K562 (cell line): ENCODE data around the gene PRKCQ. TPM values are rescaled to one million over a fixed set of nuclear protein-coding genes. Genes with fewer than 3 reads are reported as not detected.
A peak's percentile ranks its signal among the peaks of the same experiment; 100 is the strongest.

Experiments
- ATAC-seq: fragments of 200-7000 bp; cut with Tn5 transposase; 3 replicates; pipeline ENCODE4 v1.9.1; 2020; ENCODE audit warnings: moderate library complexity
- BruUV-seq: library from RNA; stranded (reverse); fragments of 400-500 nt; replicated peaks from 2 replicates; lab custom pipeline; 2021; lab: Mats Ljungman, UMichigan
- CTCF ChIA-PET: fragments of 300-600 bp; formaldehyde crosslinking; extraction: SDS; loops from one replicate; lab custom pipeline; 2021; ENCODE audit warnings: low intra/inter-chr PET ratio; lab: Yijun Ruan, JAX
- POLR2A ChIA-PET: fragments of 300-600, 350-650 bp; sonication (Branson Sonifier 250); formaldehyde crosslinking; extraction: SDS; loops from one replicate; lab custom pipeline; 2021; ENCODE audit warnings: antibody characterized with exemption, inconsistent platforms; lab: Yijun Ruan, JAX
- DNase-seq, 4 experiments: peaks; one replicate each; pipeline versions ENCODE4 v3.0.0 to v3.0.0-alpha.2; 2011 to 2018; ENCODE audit warnings: low spot score in 3 of 4, mixed read lengths in 3 of 4; ENCODE audit errors: extremely low read depth in 1 of 4
- FAIRE-seq: peaks from 2 replicates; lab custom pipeline; 2011; peaks lifted over from hg19 to GRCh38; lab: Jason Lieb, UNC
- H2AFZ ChIP-seq: 2 replicates; pipeline ENCODE4 v1.6.0; 2011; ENCODE audit warnings: low read depth, low read length, control low read depth, inconsistent platforms
- H3K27ac ChIP-seq: fragments of 200-600 bp; 3 replicates; pipeline ENCODE4 v1.8.0; 2011; ENCODE audit warnings: low read depth, mild to moderate bottlenecking, control low read depth, inconsistent platforms, low read length, moderate library complexity, mixed read lengths; ENCODE audit errors: extremely low read depth
- H3K27me3 ChIP-seq, 2 experiments: fragments of 300-600 bp in 1 of 2; 2 replicates in 1 of 2; 3 replicates in 1 of 2; pipeline versions ENCODE4 v1.6.0 to v1.8.0; 2011; ENCODE audit warnings: inconsistent platforms in 2 of 2, low read length in 2 of 2, mild to moderate bottlenecking in 1 of 2, mixed read lengths in 1 of 2, moderate library complexity in 1 of 2; ENCODE audit not compliant: control insufficient read depth in 2 of 2, insufficient read depth in 2 of 2
- H3K36me3 ChIP-seq: fragments of 300-600 bp; 3 replicates; pipeline ENCODE4 v1.8.0; 2011; ENCODE audit warnings: mild to moderate bottlenecking, low read length, inconsistent platforms; ENCODE audit not compliant: control insufficient read depth, insufficient read depth
- H3K4me1 ChIP-seq, 2 experiments: fragments of 200-600 bp in 1 of 2; replicated peaks in 1 of 2; 2 replicates in 1 of 2; 3 replicates in 1 of 2; pipeline versions ENCODE4 v1.5.1 to v1.8.0; 2011; ENCODE audit warnings: inconsistent platforms in 2 of 2, low read length in 2 of 2, mild to moderate bottlenecking in 1 of 2, mixed read lengths in 1 of 2, moderate library complexity in 1 of 2; ENCODE audit not compliant: control insufficient read depth in 2 of 2, insufficient read depth in 2 of 2
- H3K4me2 ChIP-seq: 2 replicates; pipeline ENCODE4 v1.6.1; 2011; ENCODE audit warnings: low read length, control low read depth, inconsistent platforms, mixed read lengths; ENCODE audit not compliant: insufficient read depth
- H3K4me3 ChIP-seq: fragments of 200-600 bp; sonication (generic), shearing (Covaris generic); 2 replicates; pipeline ENCODE4 v1.5.1; 2016; ENCODE audit warnings: control low read depth, inconsistent platforms
- H3K79me2 ChIP-seq: fragments of 200-600 bp; 3 replicates; pipeline ENCODE4 v1.8.0; 2011; ENCODE audit warnings: low read length, inconsistent platforms; ENCODE audit not compliant: control insufficient read depth, insufficient read depth
- H3K9ac ChIP-seq, 2 experiments: 2 replicates each; pipeline versions ENCODE4 v1.6.0 to v1.6.1; 2011; ENCODE audit warnings: low read depth in 2 of 2, low read length in 2 of 2, control low read depth in 1 of 2, inconsistent platforms in 1 of 2, mild to moderate bottlenecking in 1 of 2, mixed read lengths in 1 of 2; ENCODE audit not compliant: insufficient read depth in 1 of 2
- H3K9me1 ChIP-seq: one replicate; pipeline ENCODE4 v1.6.0; 2011; ENCODE audit warnings: inconsistent platforms, mild to moderate bottlenecking, low read length, moderate library complexity; ENCODE audit not compliant: control insufficient read depth, insufficient read depth
- H3K9me3 ChIP-seq: replicated peaks from 2 replicates; pipeline ENCODE4 v1.5.1; 2011; ENCODE audit warnings: low read depth, low read length, inconsistent platforms; ENCODE audit not compliant: control insufficient read depth, insufficient read depth
- H4K20me1 ChIP-seq: replicated peaks from 2 replicates; pipeline ENCODE4 v1.6.1; 2011; ENCODE audit warnings: low read length, inconsistent platforms, mixed read lengths; ENCODE audit not compliant: control insufficient read depth, insufficient read depth
- EHMT2 ChIP-seq: fragments of 450-650 bp; IDR thresholded peaks from 2 replicates; pipeline ENCODE4 v1.6.1; 2018; ENCODE audit warnings: antibody characterized with exemption
- HCFC1 ChIP-seq: IDR thresholded peaks from 2 replicates; pipeline ENCODE4 v1.6.1; 2012; ENCODE audit warnings: low read depth, low read length, improper control_type of control experiment
- PHF20 ChIP-seq: fragments of 450-650 bp; IDR thresholded peaks from 2 replicates; pipeline ENCODE4 v1.6.1; 2018; ENCODE audit not compliant: partially characterized antibody
- SNIP1 ChIP-seq: fragments of 450-650 bp; IDR thresholded peaks from 2 replicates; pipeline ENCODE4 v1.7.1; 2017; ENCODE audit warnings: low read depth, mild to moderate bottlenecking
- TEAD4 ChIP-seq, 2 experiments: sonication (generic) in 1 of 2; formaldehyde crosslinking in 1 of 2; IDR thresholded peaks; 2 replicates each; pipeline versions ENCODE4 v1.6.1 to v1.8.0; 2012 to 2022; ENCODE audit warnings: borderline replicate concordance in 1 of 2, inconsistent platforms in 1 of 2, low read length in 1 of 2, mild to moderate bottlenecking in 1 of 2, missing genetic modification reagents in 1 of 2
- ZNF232 ChIP-seq: sonication (generic); formaldehyde crosslinking; IDR thresholded peaks from 2 replicates; pipeline ENCODE4 v1.8.0; 2022; ENCODE audit warnings: mild to moderate bottlenecking, missing genetic modification reagents
- ZNF324 ChIP-seq: fragments of 250-450 bp; sonication (Bioruptor Pico); IDR thresholded peaks from 2 replicates; pipeline ENCODE4 v1.4.0; 2020; ENCODE audit warnings: mild to moderate bottlenecking
- WGBS: fragments of 100-300 bp; shearing (Covaris generic); methylation state at CpG from one replicate; pipeline ENCODE4 v1.1.6; 2016; ENCODE audit warnings: low coverage, mixed read lengths; ENCODE audit not compliant: insufficient coverage; ENCODE audit errors: missing lambda C conversion rate; 5-methylcytosine and 5-hydroxymethylcytosine counted together
- in situ Hi-C: fragments of 300-500 bp; cut with MboI; formaldehyde crosslinking; loops from 4 replicates; pipeline ENCODE4 v1.15.0; 2018; ENCODE audit warnings: inconsistent platforms, mixed read lengths
- intact Hi-C: fragments of 100-400 bp; cut with micrococcal nuclease; formaldehyde crosslinking; loops from 2 replicates; pipeline ENCODE4 v1.14.2; 2022
- polyA plus RNA-seq, 8 experiments: library from polyadenylated mRNA; depleted of rRNA in 4 of 8; stranded (reverse) in 5 of 8; unstranded in 3 of 8; fragments of >200 nt; fragmentation: Nextera tagmentation in 2 of 8; fragmentation: Illumina TruSeq in 1 of 8; extraction: Ambion mirVana in 2 of 8; extraction: Trizol in 1 of 8; gene quantifications; 2 replicates each; pipeline versions ENCODE4 v1.2.1 to v1.2.3, GENCODE V29; 2011 to 2014; ENCODE audit warnings: inconsistent platforms in 1 of 8, missing spikeins in 1 of 8
- total RNA-seq, 7 experiments: library from RNA; depleted of rRNA in 6 of 7; stranded (reverse); fragments of >200 nt in 6 of 7; fragmentation: Illumina TruSeq in 2 of 7; extraction: Trizol in 2 of 7; gene quantifications; 2 replicates each; pipeline versions ENCODE4 v1.2.1 to v1.2.3, GENCODE V29; 2011 to 2021; ENCODE audit warnings: low replicate concordance in 1 of 7
- TF ChIP-seq, protein P1 (sequence below): IDR thresholded peaks from 2 replicates; pipeline ENCODE4 v1.6.1; 2016; ENCODE audit warnings: missing genetic modification characterization, missing compliant biosample characterization
- TF ChIP-seq, protein P2 (sequence below): sonication (generic); formaldehyde crosslinking; IDR thresholded peaks from 2 replicates; pipeline ENCODE4 v1.8.0; 2023; ENCODE audit warnings: mild to moderate bottlenecking, missing genetic modification reagents
- TF ChIP-seq, protein P3 (sequence below): sonication (generic); formaldehyde crosslinking; IDR thresholded peaks from 2 replicates; pipeline ENCODE4 v1.8.1; 2023; ENCODE audit warnings: mild to moderate bottlenecking, missing genetic modification reagents

The PRKCQ gene
- total and polyA plus RNA-seq, 9 of the 15 experiments (the other 6 are each of a cell fraction or from before 2014, with no cell fraction given), result 4.4 to 23.3 (median 14.6) TPM

DNA sequence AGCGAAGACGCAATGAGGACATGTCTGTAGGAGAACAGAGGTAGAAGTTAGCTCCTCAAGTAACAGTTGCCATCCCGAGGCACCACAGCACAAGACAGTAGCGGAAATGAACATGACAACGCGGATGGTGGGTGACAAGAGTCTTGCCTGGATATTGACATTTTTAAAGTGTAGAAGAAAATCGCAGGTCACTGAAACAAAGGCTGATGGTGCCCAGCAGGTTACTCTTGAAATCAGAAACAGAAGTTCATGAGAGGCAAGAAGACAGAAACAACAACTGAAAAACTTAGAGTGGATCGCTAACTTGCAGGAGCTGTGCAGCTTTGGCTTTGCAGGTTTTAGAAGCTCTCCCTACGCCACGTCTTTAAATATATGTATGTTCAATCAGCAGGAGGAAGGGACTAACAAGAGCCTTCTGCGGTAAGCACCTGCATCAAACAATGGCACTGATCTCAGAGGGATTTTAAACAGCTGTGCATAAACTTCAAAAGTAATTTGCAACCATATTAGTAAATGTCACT is 1.8 kb downstream of the PRKCQ start:
- ChIA-PET POLR2A (interaction anchor here (0.8 to 0.9 kb wide), 2 partner anchors 11 to 98 kb away, joined by 3 to 4 read pairs; no protein-coding TSS in a partner anchor), CTCF (no interaction called here)
- Histone ChIP-seq H3K4me3 (peak overlapping the region; percentile 84), H3K9me3 (no peaks in the 10 kb centered on the region), H2AFZ (peak overlapping the region; percentile 83), H3K27ac (no peak overlapping the region), H3K36me3 (peaks cover 14% of the 10 kb centered on the region; the same call in 2 of the 3 replicates), H4K20me1 (no peaks in the 10 kb centered on the region; the same call in 1 of the 2 replicates), H3K4me1 (peaks cover 18% of the 10 kb centered on the region in 2 experiments), H3K79me2 (peaks cover 76% of the 10 kb centered on the region), H3K27me3 (no peaks in the 10 kb centered on the region), H3K9me1 (peaks cover 4% of the 10 kb centered on the region), H3K9ac (peak overlapping the region; percentile 6 to 72; a peak in 3 of 4 replicates), H3K4me2 (peak overlapping the region; percentile 91)
- DNase-seq (peak in 1 of 4 experiments; percentile 17), ATAC-seq (no peak), FAIRE-seq (peak; percentile 78)
- BruUV-seq, result no TSS peak
- 41% methylated on average over 11 of the region's 11 CpGs for WGBS
- intact Hi-C loops (no loop called here), in situ Hi-C loops (no loop called here)
- TF ChIP-seq ZNF232 (CRISPR knock-in tag) (no peak), ZNF324 (CRISPR knock-in tag) (no peak), HCFC1 (no peak), EHMT2 (no peak), SNIP1 (no peak), TEAD4 (IDR thresholded peaks at IDR 0.05; ENCODE audit: low read length) (no peak), TEAD4 (CRISPR knock-in tag; IDR thresholded peaks at IDR 0.05; ENCODE audit: borderline replicate concordance) (no peak), PHF20 (no peak)
- TF ChIP-seq, protein P1, sequence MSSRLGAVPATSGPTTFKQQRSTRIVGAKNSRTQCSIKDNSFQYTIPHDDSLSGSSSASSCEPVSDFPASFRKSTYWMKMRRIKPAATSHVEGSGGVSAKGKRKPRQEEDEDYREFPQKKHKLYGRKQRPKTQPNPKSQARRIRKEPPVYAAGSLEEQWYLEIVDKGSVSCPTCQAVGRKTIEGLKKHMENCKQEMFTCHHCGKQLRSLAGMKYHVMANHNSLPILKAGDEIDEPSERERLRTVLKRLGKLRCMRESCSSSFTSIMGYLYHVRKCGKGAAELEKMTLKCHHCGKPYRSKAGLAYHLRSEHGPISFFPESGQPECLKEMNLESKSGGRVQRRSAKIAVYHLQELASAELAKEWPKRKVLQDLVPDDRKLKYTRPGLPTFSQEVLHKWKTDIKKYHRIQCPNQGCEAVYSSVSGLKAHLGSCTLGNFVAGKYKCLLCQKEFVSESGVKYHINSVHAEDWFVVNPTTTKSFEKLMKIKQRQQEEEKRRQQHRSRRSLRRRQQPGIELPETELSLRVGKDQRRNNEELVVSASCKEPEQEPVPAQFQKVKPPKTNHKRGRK, result no peak
- TF ChIP-seq, protein P2, sequence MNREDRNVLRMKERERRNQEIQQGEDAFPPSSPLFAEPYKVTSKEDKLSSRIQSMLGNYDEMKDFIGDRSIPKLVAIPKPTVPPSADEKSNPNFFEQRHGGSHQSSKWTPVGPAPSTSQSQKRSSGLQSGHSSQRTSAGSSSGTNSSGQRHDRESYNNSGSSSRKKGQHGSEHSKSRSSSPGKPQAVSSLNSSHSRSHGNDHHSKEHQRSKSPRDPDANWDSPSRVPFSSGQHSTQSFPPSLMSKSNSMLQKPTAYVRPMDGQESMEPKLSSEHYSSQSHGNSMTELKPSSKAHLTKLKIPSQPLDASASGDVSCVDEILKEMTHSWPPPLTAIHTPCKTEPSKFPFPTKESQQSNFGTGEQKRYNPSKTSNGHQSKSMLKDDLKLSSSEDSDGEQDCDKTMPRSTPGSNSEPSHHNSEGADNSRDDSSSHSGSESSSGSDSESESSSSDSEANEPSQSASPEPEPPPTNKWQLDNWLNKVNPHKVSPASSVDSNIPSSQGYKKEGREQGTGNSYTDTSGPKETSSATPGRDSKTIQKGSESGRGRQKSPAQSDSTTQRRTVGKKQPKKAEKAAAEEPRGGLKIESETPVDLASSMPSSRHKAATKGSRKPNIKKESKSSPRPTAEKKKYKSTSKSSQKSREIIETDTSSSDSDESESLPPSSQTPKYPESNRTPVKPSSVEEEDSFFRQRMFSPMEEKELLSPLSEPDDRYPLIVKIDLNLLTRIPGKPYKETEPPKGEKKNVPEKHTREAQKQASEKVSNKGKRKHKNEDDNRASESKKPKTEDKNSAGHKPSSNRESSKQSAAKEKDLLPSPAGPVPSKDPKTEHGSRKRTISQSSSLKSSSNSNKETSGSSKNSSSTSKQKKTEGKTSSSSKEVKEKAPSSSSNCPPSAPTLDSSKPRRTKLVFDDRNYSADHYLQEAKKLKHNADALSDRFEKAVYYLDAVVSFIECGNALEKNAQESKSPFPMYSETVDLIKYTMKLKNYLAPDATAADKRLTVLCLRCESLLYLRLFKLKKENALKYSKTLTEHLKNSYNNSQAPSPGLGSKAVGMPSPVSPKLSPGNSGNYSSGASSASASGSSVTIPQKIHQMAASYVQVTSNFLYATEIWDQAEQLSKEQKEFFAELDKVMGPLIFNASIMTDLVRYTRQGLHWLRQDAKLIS (CRISPR knock-in tag), result 0 out of 2 replicates have a peak, but pooled peaks have one; percentile 31
- TF ChIP-seq, protein P3, sequence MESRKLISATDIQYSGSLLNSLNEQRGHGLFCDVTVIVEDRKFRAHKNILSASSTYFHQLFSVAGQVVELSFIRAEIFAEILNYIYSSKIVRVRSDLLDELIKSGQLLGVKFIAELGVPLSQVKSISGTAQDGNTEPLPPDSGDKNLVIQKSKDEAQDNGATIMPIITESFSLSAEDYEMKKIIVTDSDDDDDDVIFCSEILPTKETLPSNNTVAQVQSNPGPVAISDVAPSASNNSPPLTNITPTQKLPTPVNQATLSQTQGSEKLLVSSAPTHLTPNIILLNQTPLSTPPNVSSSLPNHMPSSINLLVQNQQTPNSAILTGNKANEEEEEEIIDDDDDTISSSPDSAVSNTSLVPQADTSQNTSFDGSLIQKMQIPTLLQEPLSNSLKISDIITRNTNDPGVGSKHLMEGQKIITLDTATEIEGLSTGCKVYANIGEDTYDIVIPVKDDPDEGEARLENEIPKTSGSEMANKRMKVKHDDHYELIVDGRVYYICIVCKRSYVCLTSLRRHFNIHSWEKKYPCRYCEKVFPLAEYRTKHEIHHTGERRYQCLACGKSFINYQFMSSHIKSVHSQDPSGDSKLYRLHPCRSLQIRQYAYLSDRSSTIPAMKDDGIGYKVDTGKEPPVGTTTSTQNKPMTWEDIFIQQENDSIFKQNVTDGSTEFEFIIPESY (CRISPR knock-in tag), result peak; percentile 70
